ENCODE results near the gene SMIM27.
"Not testable (repeated sequence)": the region's sequence is repeated elsewhere in the genome, so short reads cannot be mapped to it uniquely, and the experiment has no call there.

SMIM27 gene

GRCh38 chr9:32552172-32552872 lies at the start of gene SMIM27, which contains the start of gene TOPORS:
SMIM27 (plus strand) TSS chr9:32552327; CDS start chr9:32552435, 108 bp downstream.
TOPORS (minus strand) TSS chr9:32552586; CDS start chr9:32552436, 150 bp downstream.
- peak; percentile 92 for DNase-seq

GRCh38 chr9:32502464-32502863 lies 49.7 kb upstream of the SMIM27 start:
- no peak for DNase-seq

- no peak for DNase-seq
Measured at GRCh38 chr9:32503008-32503407, 49.1 kb upstream of the SMIM27 start.

GRCh38 chr9:32508728-32509127 lies 43.4 kb upstream of the SMIM27 start:
- DNase-seq: no peak

- no peak for DNase-seq
Measured at GRCh38 chr9:32516241-32516640, 35.9 kb upstream of the SMIM27 start.

- no peak for DNase-seq
Measured at GRCh38 chr9:32518276-32518675, 33.9 kb upstream of the SMIM27 start.

GRCh38 chr9:32523910-32524309 lies 28.2 kb upstream of the SMIM27 start:
- no peak for DNase-seq

- DNase-seq: not testable (repeated sequence)
Measured at GRCh38 chr9:32524558-32524891, 27.6 kb upstream of the SMIM27 start.

GRCh38 chr9:32524892-32525708 lies 27.0 kb upstream of the SMIM27 start:
- no peak for DNase-seq

GRCh38 chr9:32525709-32526030 lies 26.5 kb upstream of the SMIM27 start:
- DNase-seq: no peak

- DNase-seq: peak; percentile 77
Measured at GRCh38 chr9:32526041-32526706, 26.0 kb upstream of the SMIM27 start, which contains the start of gene RIGI. RIGI (minus strand) TSS chr9:32526196; CDS start chr9:32526166, 30 bp downstream.

GRCh38 chr9:32526707-32527048 lies 25.4 kb upstream of the SMIM27 start:
- no peak for DNase-seq

- DNase-seq: peak; percentile 67
Measured at GRCh38 chr9:32533336-32533735, 18.8 kb upstream of the SMIM27 start.

- DNase-seq: no peak
Measured at GRCh38 chr9:32533816-32534215, 18.3 kb upstream of the SMIM27 start.

- no peak for DNase-seq
Measured at GRCh38 chr9:32543047-32543446, 9.1 kb upstream of the SMIM27 start.

GRCh38 chr9:32545884-32546283 lies 6.2 kb upstream of the SMIM27 start:
- DNase-seq: no peak

- DNase-seq: not testable (repeated sequence)
Measured at GRCh38 chr9:32548213-32548612, 3.9 kb upstream of the SMIM27 start.

GRCh38 chr9:32550150-32550561 lies 2.0 kb upstream of the SMIM27 start:
- peak; percentile 33 for DNase-seq

- DNase-seq: peak; percentile 96
Measured at GRCh38 chr9:32550562-32551275, 1.4 kb upstream of the SMIM27 start.

GRCh38 chr9:32551276-32552051 lies 663 bp upstream of the SMIM27 start:
- DNase-seq: peak; percentile 61

GRCh38 chr9:32554107-32554506 lies 2.0 kb downstream of the SMIM27 start:
- no peak for DNase-seq

GRCh38 chr9:32554591-32554990 lies 2.5 kb downstream of the SMIM27 start:
- DNase-seq: no peak
